Measurements from ENCODE around the gene RBM8A.
"Not testable (repeated sequence)": the region's sequence is repeated elsewhere in the genome, so short reads cannot be mapped to it uniquely, and the experiment has no call there.

RBM8A gene

GRCh38 chr1:145956361-145956760 lies 29.1 kb upstream of the RBM8A start:
- DNase-seq: no peak

GRCh38 chr1:145955436-145955835 lies 28.2 kb upstream of the RBM8A start:
- peak; percentile 54 for DNase-seq

DNA sequence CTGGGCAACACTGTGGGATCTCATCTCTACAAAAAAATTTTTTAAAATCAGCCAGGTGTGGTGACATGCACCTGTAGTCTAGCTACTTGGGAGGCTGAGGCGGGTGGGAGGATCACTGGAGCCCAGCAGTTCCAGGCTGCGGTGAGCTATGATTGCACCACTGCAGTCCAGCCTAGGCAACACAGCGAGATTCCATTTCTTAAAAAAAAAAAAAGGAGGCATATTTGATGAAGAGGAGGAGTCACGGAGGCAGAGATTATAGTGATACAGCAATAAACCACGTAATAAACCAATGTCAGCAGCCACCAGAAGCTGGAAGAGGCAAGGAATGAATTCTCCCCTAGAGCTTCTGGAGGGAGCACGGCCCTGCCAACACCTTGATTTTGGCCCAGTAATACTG lies 26.6 kb upstream of the RBM8A start:
- no peak for DNase-seq

DNA sequence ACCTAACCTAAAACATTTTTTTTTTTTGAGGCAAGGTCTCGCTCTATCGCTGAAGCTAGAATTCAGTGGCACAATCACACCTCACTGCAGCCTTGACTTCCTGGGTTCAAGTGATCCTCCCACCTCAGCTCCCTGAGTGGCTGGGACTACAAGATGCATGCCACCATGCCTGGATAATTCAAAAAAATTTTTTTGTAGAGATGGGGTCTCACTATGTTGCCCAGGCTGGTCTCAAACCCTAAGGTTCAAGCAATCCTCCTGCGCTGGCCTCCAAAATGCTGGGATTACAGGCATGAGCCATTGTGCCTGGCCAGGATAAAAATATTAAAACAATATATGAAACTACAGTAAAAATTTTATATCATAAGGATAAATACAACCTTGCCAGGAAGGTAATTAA lies 25.6 kb upstream of the RBM8A start:
- no peak for DNase-seq

- DNase-seq: no peak
Measured at GRCh38 chr1:145951526-145951925, 24.2 kb upstream of the RBM8A start.

DNA sequence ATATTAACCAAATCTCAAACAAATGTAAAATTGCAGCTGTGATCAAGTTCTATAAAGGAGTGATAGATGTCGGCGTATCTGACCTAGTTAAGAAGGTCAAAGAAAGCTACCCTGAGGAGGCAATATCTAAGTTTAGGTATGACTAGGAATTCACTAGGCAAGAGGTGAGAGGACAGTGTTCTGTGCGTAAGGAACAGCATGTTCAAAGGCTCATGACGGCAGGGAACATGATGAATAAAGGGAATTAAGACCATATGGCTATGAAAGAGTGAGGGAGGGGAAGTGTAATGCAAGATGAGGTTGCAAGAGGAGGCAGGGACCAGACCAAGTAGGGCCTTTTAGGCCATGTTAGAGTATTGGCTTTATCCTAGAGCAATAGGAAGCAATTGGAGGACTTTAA lies 21.9 kb upstream of the RBM8A start:
- DNase-seq: no peak

DNA sequence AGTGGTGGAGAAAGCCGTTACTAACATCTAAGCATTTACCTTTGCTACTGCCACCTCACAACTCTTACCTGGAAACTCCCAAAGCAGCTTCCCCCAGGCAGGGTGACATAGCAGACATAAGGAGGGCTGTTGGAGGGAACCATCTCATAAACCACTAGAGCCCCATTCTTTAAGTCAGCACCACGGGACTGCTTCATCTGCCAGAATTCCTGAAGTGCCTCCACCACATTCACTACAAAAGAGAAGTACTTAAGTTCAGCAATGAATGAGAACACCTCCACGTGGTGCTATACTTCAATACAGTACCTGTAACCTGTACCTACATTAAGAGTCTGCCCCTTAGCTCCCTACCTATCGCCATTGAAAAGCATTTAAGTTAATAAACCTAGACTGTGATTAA lies 20.3 kb upstream of the RBM8A start:
- DNase-seq: no peak

DNA sequence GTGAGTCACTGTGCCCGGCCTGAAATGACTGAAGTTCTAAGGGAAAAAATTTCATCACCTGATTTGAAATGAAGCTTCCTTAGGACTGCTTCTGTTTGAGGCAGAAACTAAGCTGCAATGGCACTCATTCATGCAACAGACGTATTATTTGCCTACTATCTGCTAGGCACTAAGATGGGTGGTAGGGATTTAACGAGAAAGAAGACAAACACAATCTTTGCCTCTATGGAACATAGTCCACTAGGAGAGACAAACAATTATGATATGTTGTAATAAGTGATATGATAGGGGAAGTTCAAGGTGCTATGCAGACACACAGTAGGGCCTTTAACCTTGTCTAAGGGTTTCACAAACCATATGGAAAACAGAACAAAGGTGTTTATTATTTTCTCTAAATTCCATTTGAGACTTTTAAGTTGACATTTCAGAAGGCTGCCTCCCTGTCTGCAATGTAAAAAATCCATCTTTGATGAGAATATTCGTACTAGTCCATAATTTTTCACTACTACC lies 19.2 kb upstream of the RBM8A start:
- DNase-seq: no peak

GRCh38 chr1:145944532-145944931 lies 17.2 kb upstream of the RBM8A start:
- DNase-seq: no peak

- no peak for DNase-seq
Measured at GRCh38 chr1:145942871-145943270, 15.6 kb upstream of the RBM8A start.

DNA sequence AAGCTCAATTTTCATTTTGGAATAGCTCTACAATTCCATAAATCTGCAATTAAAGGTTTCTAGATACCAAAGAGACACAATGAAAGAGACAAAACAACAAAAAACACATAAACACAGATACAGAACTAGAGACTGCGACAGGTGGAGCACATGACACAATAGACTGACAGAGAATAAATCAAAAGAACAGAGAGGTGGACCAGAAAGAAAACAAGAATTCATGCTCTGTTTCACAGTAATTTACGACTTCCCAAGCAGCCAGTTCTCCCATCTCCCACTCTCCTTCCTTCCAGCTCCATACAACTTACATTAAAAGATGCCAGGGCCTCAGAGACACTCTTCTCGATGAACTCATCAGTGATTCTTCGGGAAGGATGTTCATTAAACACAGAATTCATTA lies 15.1 kb upstream of the RBM8A start:
- no peak for DNase-seq

DNA sequence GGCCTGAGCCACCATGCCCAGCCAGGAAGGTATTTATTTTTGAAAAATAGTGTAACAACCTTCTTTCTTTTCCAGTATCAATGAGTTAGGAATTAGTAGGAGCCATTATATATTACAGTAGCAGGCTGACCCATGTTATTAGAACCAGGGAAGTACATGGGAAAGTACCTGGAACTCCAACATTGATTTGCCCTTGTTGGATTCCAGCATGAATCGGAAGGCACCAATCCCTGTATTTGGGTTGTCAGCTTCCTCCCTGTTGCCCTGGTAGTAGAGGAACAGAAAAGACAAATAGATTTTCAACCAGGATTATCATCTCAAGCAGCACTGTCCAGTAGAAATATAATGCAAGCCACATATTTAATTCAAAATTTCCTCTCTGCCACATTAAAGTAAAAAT lies 10.2 kb upstream of the RBM8A start:
- DNase-seq: no peak

GRCh38 chr1:145936247-145936646 lies 9.0 kb upstream of the RBM8A start:
- DNase-seq: no peak

GRCh38 chr1:145935708-145936107 lies 8.4 kb upstream of the RBM8A start:
- no peak for DNase-seq

GRCh38 chr1:145932522-145933009 lies 5.3 kb upstream of the RBM8A start:
- DNase-seq: not testable (repeated sequence)

- DNase-seq: no peak
Measured at GRCh38 chr1:145927916-145928643, 796 bp upstream of the RBM8A start.

DNA sequence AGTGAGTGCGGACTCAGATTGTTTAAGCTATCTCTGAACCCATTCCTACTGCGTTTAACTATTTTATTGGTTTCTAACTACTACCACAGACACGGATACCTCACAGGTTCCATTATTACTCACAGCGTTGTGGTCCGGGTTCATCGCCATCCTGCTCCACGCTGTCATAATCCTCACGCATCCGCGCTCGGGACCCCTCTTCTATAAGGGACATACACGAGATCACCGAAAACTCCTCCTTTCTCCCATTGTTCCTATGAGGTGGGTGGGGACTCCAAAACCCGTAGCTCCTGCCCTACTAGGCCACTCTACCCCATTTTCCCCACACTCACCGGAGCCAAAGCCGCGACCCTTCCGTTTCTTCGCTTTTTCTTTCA lies 610 bp downstream of the RBM8A start:
- DNase-seq: no peak

DNA sequence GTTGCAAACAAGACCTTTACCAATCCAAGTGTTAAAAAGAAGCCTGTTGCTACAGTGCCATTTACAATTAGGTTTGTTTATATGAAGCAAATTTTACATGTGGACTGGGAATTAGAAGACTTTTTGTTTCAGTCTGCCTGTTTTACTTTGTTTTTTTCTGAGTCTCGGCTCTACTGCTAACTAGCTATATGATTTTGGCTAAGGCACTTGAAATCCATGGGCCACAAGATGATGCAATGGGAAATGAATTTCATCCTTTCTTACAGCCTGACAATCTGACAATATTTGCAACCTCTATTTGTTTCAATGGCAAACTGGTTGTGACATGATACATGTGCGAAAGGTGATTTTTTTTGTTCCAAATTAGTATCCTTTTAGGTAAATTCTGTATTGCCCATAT lies 5.0 kb downstream of the RBM8A start:
- DNase-seq: no peak

GRCh38 chr1:145920297-145920696 lies 7.0 kb downstream of the RBM8A start:
- DNase-seq: not testable (repeated sequence)

DNA sequence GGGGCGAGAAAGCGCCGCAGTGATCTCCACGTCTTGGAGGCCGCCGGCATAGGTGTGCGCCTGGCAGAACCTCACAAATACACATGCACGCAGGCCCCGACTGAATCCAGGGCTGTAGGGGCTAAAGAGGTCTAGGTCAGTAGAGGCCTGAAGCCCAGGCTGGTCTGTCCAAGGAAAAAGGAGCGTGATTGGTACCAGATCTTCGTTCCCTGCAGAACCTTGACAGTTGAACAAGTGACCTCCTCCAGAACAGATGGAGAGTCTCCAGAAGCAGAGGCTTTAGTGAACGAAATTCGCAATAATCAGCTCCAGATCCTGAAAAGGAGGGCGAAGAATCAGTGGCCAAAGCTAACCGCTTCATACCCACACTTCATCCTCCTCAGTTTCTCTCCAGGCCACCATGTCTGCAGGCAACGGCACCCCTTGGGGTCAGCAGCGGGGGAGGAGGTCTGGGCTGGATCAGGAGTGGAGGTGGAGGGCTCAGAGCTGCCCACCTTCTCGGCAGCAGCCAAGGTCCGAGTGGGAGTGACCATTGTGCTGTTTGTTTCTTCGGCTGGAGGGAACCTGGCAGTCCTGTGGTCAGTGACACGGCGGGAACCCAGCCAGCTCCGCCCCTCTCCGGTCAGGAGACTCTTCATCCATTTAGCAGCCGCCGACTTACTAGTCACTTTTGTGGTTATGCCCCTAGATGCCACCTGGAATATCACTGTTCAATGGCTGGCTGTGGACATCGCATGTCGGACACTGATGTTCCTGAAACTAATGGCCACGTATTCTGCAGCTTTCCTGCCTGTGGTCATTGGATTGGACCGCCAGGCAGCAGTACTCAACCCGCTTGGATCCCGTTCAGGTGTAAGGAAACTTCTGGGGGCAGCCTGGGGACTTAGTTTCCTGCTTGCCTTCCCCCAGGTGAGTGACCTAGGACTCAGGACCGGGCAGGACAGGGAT lies 8.0 kb downstream of the RBM8A start:
- DNase-seq: peak; percentile 71

- peak; percentile 93 for DNase-seq
Measured at GRCh38 chr1:145918144-145918991, 8.9 kb downstream of the RBM8A start, which contains the start of gene PEX11B. TSS of gene PEX11B (minus strand) at chr1:145918717. CDS start at chr1:145918688, 29 bp downstream.

DNA sequence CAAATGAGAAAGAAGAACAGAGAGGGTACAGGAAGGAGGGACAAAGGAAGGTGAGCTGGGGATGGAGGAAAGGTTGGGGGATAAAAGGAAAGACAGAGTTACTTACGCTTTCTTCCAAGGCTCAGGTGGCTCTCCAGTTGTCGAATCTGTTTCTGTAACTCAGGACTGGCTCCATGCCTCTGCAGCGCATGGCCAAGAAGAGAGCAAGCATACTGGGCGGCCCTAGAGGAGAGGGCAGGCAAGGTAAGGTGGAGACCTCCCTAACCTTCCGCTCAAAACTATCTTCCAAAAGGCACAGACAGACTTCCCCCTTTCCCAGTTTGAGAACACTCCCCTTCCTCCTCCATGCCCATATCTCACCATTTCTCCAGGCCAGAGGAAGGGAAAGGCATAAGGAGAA lies 9.7 kb downstream of the RBM8A start:
- DNase-seq: no peak

DNA sequence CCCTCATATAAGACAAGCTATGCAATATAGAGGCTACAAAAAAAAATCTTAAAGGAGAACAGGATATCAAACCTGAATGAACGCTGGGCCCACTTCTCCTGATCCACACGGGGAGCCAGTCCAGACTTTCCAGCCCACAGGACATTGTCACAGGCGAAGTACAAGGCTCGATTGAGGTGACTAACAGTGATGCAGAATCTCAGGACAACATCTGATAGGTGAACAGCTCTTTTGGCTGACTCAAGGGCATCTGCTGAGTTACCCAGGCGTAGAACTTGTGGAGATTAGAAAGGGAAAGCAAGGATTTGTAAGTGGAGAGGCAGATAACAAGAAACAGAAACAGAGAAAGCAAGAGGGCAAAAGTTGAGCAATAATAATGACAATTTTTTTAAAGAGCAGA lies 10.5 kb downstream of the RBM8A start:
- no peak for DNase-seq

Data from femur (tissue), 1 donor.